ENCODE results near the gene TMEM271. TPM values are rescaled to one million over a fixed set of nuclear protein-coding genes. Genes with fewer than 3 reads are reported as not detected.
A peak's percentile ranks its signal among the peaks of the same experiment; 100 is the strongest.

TMEM271 gene
- total RNA-seq, 1 donor from 2014 or later = not detected

DNA sequence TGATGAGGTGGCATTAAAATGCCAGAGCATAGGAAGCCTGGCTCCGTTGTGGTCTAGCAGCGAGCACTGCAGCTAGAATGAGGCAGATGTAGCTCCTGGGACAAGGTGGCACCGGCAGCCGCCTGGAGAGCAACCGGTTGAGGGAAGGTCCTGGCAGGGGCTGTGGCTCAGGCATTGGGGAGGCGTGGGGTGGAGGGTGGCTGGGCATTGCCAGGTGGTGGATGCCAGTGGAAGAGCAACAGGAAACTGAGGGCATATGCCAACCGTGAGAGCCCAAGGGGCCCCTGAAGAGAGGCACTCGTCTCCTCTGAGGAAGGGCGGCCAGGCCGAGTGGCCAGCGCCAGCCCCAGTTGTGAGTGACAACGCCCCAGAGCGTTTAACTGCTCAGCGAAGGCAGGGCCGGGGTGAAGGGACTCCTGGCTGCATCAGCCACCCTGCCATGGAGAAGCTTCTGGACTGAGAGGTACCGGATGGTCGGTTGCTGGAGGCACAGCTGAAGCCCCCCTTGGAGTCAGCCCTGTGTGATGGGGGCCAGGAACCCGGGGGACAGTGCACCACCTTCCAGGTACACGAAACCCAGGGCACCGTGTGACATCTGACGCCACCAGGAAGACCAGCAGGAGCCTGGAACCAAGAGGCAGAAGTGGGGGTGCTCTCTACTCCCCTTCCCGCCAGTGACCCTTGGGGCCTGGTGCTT lies 36.1 kb upstream of the TMEM271 start:
- no peaks in the 10 kb centered on the region for H3K36me3 ChIP-seq
- H3K9me3 ChIP-seq (replicated peaks) = peaks cover 11% of the 10 kb centered on the region
- H3K27ac ChIP-seq (replicated peaks) = no peak overlapping the region
- intact Hi-C loops (cut with micrococcal nuclease) = no loop called here
- H3K4me3 ChIP-seq = no peak overlapping the region
- peak; percentile 6 for DNase-seq
- TF ChIP-seq, protein P1, sequence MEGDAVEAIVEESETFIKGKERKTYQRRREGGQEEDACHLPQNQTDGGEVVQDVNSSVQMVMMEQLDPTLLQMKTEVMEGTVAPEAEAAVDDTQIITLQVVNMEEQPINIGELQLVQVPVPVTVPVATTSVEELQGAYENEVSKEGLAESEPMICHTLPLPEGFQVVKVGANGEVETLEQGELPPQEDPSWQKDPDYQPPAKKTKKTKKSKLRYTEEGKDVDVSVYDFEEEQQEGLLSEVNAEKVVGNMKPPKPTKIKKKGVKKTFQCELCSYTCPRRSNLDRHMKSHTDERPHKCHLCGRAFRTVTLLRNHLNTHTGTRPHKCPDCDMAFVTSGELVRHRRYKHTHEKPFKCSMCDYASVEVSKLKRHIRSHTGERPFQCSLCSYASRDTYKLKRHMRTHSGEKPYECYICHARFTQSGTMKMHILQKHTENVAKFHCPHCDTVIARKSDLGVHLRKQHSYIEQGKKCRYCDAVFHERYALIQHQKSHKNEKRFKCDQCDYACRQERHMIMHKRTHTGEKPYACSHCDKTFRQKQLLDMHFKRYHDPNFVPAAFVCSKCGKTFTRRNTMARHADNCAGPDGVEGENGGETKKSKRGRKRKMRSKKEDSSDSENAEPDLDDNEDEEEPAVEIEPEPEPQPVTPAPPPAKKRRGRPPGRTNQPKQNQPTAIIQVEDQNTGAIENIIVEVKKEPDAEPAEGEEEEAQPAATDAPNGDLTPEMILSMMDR (IDR thresholded peaks at IDR 0.05; ENCODE audit: borderline replicate concordance) = no peak
- H3K27me3 ChIP-seq (ENCODE audit: low read depth) = peaks cover 72% of the 10 kb centered on the region
- H3K4me1 ChIP-seq = no peaks in the 10 kb centered on the region

DNA sequence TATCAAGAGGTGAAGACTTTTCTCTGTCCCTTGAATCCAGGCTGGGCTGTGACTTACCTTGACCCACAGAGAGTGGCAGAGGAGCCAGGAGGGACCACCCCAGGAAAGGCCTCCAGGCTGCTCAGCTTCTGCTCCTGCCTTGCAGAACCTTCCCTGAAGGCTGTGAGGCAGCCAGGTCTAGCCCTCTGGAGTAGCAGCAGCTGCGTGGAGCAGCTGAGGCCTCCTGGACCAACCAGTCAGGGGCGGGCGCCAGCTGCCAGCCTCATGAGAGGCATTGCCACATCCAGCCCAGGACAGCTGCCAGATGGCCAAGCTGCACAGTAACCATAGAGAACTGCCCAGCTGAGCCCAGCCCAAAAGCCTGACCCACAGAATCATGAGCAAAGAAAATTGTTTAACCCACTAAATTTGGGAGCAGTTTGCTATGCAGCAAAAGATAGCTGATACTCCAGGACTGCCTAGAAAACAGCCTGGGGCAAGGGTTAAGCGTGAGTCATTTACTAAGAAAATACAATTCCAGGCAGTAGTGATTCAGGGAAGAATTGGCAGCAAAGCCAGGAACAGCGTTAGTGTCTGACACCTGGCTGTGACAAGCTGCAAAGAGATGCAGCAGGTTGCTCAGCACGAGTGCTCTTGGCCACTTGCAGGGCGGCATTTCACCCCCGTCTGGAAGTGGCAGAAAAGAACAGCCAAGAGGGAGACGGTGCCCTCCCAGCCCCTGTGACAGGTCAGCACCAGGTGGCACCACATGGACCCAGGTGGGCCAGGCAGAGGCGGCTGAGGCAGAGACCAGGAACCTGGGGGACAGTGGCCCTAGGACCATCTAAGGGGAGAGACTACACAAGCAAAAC lies 34.5 kb upstream of the TMEM271 start:
- Histone ChIP-seq H3K4me3 (no peak overlapping the region), H3K9me3 (replicated peaks) (peaks cover 11% of the 10 kb centered on the region), H3K27ac (replicated peaks) (no peak overlapping the region), H3K4me1 (no peaks in the 10 kb centered on the region), H3K36me3 (no peaks in the 10 kb centered on the region), H3K27me3 (ENCODE audit: low read depth) (peaks cover 78% of the 10 kb centered on the region)
- intact Hi-C loops (cut with micrococcal nuclease) = no loop called here
- TF ChIP-seq, protein P1 (IDR thresholded peaks at IDR 0.05; ENCODE audit: borderline replicate concordance) = no peak
- peak; percentile 3 for DNase-seq

DNA sequence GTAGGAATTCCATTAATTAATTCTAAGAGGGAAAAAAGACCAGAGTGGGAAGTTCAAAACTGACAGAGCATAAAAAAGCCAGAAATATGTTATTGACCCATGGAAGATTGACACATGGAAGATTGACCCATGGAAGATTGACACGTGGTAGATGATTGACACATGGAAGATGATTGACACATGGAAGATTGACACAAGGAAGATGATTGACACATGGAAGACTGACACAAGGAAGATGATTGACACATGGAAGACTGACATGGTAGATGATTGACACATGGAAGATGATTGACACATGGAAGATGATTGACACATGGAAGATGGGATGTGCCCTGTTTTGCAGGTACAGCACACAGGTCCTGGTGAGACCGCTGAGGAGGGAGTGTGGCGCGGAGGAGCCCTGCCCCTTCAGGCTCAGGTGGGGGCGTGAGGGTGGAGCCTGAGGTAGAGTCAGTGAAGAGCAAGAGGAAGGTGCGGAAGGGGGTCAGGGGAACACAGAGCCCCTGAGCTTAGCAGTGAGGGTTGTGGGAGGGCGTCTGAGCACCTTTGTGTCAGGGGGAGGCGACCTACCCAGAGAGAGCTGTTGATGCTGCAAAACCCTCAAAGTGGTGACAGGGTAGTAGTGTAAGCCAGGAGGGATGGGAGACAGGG lies 33.4 kb upstream of the TMEM271 start:
- Histone ChIP-seq H3K4me1 (no peaks in the 10 kb centered on the region), H3K9me3 (replicated peaks) (peaks cover 11% of the 10 kb centered on the region), H3K27me3 (ENCODE audit: low read depth) (peaks cover 78% of the 10 kb centered on the region), H3K4me3 (no peak overlapping the region), H3K27ac (replicated peaks) (no peak overlapping the region), H3K36me3 (no peaks in the 10 kb centered on the region)
- TF ChIP-seq, protein P1 (IDR thresholded peaks at IDR 0.05; ENCODE audit: borderline replicate concordance) = no peak
- intact Hi-C loops (cut with micrococcal nuclease) = no loop called here
- DNase-seq = no peak

DNA sequence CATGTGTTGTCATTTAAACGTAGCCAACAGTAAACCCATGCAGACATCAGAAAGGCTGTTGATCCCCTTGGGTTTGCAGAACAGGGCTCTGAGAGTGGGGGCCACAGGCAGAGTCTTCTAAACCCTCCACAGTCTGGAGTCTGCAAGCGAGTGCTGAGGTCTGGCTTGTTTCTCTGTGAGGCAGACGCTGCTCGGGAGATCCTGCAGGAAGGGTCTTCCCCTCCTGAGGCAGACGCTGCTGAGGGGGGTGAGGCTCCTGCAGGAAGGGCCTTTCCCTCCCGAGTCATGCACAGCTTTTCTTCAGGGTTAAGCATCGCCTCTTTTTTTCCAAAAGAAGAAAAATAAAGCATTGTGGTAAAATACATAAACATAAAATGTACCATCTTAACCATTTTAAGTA lies 32.1 kb upstream of the TMEM271 start:
- DNase-seq = no peak
- H3K4me3 ChIP-seq = no peak overlapping the region
- peaks cover 85% of the 10 kb centered on the region for H3K27me3 ChIP-seq (ENCODE audit: low read depth)
- no peak overlapping the region for H3K27ac ChIP-seq (replicated peaks)
- H3K9me3 ChIP-seq (replicated peaks) = peaks cover 11% of the 10 kb centered on the region
- no peaks in the 10 kb centered on the region for H3K4me1 ChIP-seq
- TF ChIP-seq, protein P1 (IDR thresholded peaks at IDR 0.05; ENCODE audit: borderline replicate concordance) = no peak
- no peaks in the 10 kb centered on the region for H3K36me3 ChIP-seq
- intact Hi-C loops (cut with micrococcal nuclease) = no loop called here

DNA sequence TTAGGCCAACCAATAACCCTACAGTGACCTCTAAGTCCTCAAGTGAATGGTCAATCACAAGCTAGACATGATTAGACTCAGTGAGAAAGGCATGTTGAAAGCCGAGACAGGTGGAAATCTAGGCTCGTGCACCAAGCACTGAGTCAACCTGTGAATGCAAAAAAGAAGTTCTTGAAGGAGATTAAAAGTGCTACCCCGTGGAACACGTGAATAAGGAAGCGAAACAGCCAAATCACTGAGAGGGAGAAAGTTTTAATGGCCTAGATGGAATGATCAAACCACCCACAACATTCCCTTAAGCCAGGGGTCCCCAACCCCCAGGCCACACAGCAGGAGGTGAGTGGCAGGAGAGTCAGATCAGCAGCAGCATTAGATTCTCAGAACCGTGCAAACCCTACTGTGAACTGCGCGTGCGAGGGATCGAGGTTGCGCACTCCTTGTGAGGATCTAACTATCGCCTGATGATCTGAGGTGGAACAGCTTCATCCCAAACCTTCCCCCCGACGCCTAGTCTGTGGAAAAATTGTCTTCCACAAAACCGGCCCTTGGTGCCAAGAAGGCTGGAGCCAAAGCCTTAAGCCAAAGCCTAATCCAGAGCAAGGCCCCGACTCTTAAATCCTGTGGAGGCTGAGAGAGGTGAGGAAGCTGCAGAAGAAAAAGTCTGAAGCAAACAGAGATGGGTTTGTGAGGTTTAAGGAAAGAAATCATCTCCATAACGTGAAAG lies 29.8 kb upstream of the TMEM271 start:
- DNase-seq = no peak
- Histone ChIP-seq H3K36me3 (no peaks in the 10 kb centered on the region), H3K27me3 (ENCODE audit: low read depth) (peaks cover 87% of the 10 kb centered on the region), H3K27ac (replicated peaks) (no peak overlapping the region), H3K9me3 (replicated peaks) (peaks cover 11% of the 10 kb centered on the region), H3K4me1 (no peaks in the 10 kb centered on the region), H3K4me3 (no peak overlapping the region)
- TF ChIP-seq, protein P1 (IDR thresholded peaks at IDR 0.05; ENCODE audit: borderline replicate concordance) = no peak
- intact Hi-C loops (cut with micrococcal nuclease) = no loop called here

Data from left ventricle myocardium inferior (tissue), 1 donor.